Measurements from ENCODE around the gene MELTF. TPM values are rescaled to one million over a fixed set of nuclear protein-coding genes. Genes with fewer than 3 reads are reported as not detected.
"Not testable (repeated sequence)": the region's sequence is repeated elsewhere in the genome, so short reads cannot be mapped to it uniquely, and the experiment has no call there.

The MELTF gene
- total RNA-seq = 1 to 10 TPM; 3.3 TPM

DNA sequence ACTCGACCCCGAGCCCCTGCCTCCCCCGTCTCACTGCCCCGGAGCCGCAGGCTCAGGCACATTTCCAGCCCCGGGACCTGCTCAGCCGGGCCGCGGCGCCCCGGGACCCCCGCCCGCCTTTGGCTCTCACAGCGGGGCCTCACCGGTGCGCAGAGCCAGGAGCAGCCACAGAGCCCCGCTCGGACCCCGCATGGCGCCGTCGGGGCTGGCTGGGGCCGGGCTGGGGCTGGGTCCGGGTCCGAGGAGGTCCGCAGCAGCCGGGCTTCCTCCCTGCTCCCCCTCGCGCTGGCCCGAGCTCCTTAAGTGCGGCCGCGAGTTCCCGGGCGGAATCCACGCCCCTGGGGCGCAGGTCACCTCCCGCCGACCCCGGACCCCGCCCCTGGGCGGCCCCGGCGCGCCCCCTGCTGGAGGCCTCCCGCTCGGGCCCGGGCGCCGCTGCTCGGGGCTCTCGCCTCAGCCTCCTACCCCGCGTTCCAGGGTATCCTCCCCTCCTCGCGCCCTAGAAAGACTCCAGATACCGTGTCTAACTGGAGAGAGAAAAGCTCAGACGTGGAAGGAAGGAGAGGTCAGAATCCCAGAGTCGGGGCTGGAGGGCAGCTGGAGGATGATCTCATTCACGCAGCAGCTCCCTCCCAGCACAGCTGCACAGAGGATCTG lies at the start of gene MELTF:
TSS of gene MELTF (minus strand) at position 307 of the 657 bp plus-strand sequence. CDS start at position 192, 115 bp downstream.
- Mint-ChIP-seq H3K27me3 (peaks cover 10% of the 10 kb centered on the region), H3K9me3 (ENCODE audit: low read depth) (peaks cover 4% of the 10 kb centered on the region), H3K4me1 (peaks cover 10% of the 10 kb centered on the region), H3K27ac (no peak within 1 kb of the TSS), H3K4me3 (peak within 1 kb of the TSS; percentile 69), H3K36me3 (no peaks in the 10 kb centered on the region)
- DNase-seq = peak; percentile 71
- CTCF ChIA-PET = interaction anchor here (0.6 to 4.3 kb wide), 30 partner anchors 11 to 365 kb away, joined by 3 to 38 read pairs (median 4); partner anchors contain the start of genes NCBP2 and SENP5
- peak; percentile 91 for ATAC-seq

- Mint-ChIP-seq H3K27me3 (no peaks in the 10 kb centered on the region), H3K4me1 (no peaks in the 10 kb centered on the region), H3K27ac (no peak overlapping the region), H3K4me3 (no peak overlapping the region), H3K36me3 (peaks cover 7% of the 10 kb centered on the region), H3K9me3 (ENCODE audit: low read depth) (no peaks in the 10 kb centered on the region)
- CTCF ChIA-PET = no interaction called here
- DNase-seq = no peak
- ATAC-seq = no peak
Measured at GRCh38 chr3:197076415-197076814, 46.8 kb upstream of the MELTF start.

- Mint-ChIP-seq H3K4me1 (no peaks in the 10 kb centered on the region), H3K4me3 (no peak overlapping the region), H3K27ac (no peak overlapping the region)
Measured at GRCh38 chr3:197068077-197068476, 38.5 kb upstream of the MELTF start.

GRCh38 chr3:197064771-197065170 lies 35.2 kb upstream of the MELTF start:
- no peaks in the 10 kb centered on the region for H3K4me1 Mint-ChIP-seq
- H3K9me3 Mint-ChIP-seq (ENCODE audit: low read depth) = no peaks in the 10 kb centered on the region
- ATAC-seq = no peak
- H3K4me3 Mint-ChIP-seq = no peak overlapping the region
- no peak overlapping the region for H3K27ac Mint-ChIP-seq
- H3K36me3 Mint-ChIP-seq = peaks cover 31% of the 10 kb centered on the region
- H3K27me3 Mint-ChIP-seq = no peaks in the 10 kb centered on the region
- CTCF ChIA-PET = no interaction called here
- no peak for DNase-seq

More at GRCh38 chr3:197068077-197068476, 38.5 kb upstream of the MELTF start:
- ATAC-seq = no peak
- CTCF ChIA-PET = interaction anchor here (1.2 kb wide), 1 partner anchor 23 kb away, joined by 3 read pairs; no protein-coding TSS in a partner anchor
- peaks cover 18% of the 10 kb centered on the region for H3K36me3 Mint-ChIP-seq
- DNase-seq = no peak
- no peaks in the 10 kb centered on the region for H3K27me3 Mint-ChIP-seq
- no peaks in the 10 kb centered on the region for H3K9me3 Mint-ChIP-seq (ENCODE audit: low read depth)

DNA sequence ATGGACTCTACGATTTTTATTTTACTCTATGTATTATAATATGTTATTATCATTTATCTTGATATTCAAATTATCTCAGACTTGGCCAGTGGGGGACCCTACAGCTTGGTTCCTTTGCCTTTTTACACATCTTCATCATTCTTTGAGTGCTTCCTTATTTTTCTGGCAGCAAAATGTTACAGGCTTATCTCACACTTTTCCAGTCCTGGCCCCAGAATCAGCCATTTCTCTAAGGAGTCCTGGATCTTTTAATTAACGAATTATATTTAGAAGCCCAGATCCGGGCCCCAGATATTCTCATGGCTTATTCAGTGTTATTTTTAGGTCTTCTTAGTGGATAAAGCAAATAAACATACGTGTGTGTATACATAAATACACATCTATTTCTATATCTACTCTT lies 32.8 kb upstream of the MELTF start:
- ATAC-seq (no peak), DNase-seq (no peak)
- H3K27me3 Mint-ChIP-seq = no peaks in the 10 kb centered on the region
- H3K9me3 Mint-ChIP-seq (ENCODE audit: low read depth) = no peaks in the 10 kb centered on the region
- H3K4me1 Mint-ChIP-seq = no peaks in the 10 kb centered on the region
- CTCF ChIA-PET = interaction anchor here (0.6 kb wide), 1 partner anchor 52 kb away, joined by 4 read pairs; no protein-coding TSS in a partner anchor
- H3K27ac Mint-ChIP-seq = no peak overlapping the region
- peaks cover 45% of the 10 kb centered on the region for H3K36me3 Mint-ChIP-seq
- H3K4me3 Mint-ChIP-seq = no peak overlapping the region

GRCh38 chr3:197051637-197052036 lies 22.0 kb upstream of the MELTF start:
- H3K36me3 Mint-ChIP-seq = peaks cover 28% of the 10 kb centered on the region
- not testable (repeated sequence) for H3K27ac Mint-ChIP-seq; H3K4me1 Mint-ChIP-seq; H3K27me3 Mint-ChIP-seq; DNase-seq; ATAC-seq; H3K9me3 Mint-ChIP-seq (ENCODE audit: low read depth); H3K4me3 Mint-ChIP-seq
- CTCF ChIA-PET = interaction anchor here (0.6 kb wide), 1 partner anchor 319 kb away, joined by 3 read pairs; no protein-coding TSS in a partner anchor

DNA sequence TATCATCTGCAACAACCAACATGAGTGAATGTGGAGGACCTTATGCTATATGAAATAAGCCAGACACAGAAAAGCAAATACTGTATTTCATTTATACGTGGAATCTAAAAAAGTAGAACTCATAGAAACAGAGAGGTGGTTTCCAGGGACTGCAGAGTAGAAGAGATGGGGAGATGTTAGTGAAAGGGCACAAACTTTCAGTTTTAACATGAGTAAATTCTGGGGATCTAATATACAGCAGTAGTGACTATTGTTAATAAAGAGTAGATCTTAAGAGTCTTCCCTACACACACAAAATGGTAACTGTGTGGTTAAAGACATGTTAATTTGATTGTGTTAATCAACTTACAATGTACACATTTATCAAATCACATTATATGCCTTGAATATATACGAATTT lies 20.9 kb upstream of the MELTF start:
- H3K4me3 Mint-ChIP-seq = no peak overlapping the region
- DNase-seq (no peak), ATAC-seq (no peak)
- no peak overlapping the region for H3K27ac Mint-ChIP-seq
- no peaks in the 10 kb centered on the region for H3K9me3 Mint-ChIP-seq (ENCODE audit: low read depth)
- no peaks in the 10 kb centered on the region for H3K27me3 Mint-ChIP-seq
- peaks cover 6% of the 10 kb centered on the region for H3K4me1 Mint-ChIP-seq
- CTCF ChIA-PET = no interaction called here
- H3K36me3 Mint-ChIP-seq = peaks cover 29% of the 10 kb centered on the region

- ATAC-seq (no peak), DNase-seq (no peak)
- Mint-ChIP-seq H3K27ac (no peak overlapping the region), H3K4me1 (peaks cover 2% of the 10 kb centered on the region), H3K4me3 (no peak overlapping the region), H3K36me3 (peaks cover 7% of the 10 kb centered on the region), H3K27me3 (no peaks in the 10 kb centered on the region), H3K9me3 (ENCODE audit: low read depth) (no peaks in the 10 kb centered on the region)
- CTCF ChIA-PET = interaction anchor here (1.3 to 2.9 kb wide), 2 partner anchors 13 to 14 kb away, joined by 3 to 19 read pairs; partner anchors contain the start of gene MELTF
Measured at GRCh38 chr3:197042539-197042938, 12.9 kb upstream of the MELTF start.

DNA sequence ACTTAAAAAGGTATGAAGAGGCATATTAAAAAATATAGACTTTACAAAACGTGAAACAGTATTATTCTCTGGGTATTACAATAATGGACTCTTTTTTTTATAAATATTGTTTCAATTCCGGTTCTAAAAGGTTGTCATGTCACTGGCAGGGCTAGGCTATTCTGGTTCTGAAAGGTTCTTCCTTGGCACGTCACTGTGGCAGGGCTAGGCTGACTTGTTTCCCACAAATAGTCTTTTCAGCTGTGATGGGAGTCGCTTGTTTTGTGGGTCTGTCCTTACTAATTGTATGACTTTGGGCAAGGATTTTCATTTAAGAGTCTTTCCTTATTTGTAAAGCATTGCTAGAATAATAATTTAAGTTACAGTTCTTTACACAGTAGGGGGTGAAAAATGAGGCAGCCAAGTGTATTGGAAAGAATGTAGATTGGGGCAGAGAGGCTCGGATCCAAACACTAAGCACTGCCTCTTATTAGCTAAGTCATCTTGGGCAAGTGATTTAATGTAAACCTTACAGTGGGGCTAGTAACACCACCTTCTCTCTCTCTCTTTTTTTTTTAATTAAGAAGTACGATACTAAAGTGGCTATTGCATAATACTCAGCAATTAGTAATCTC lies 12.4 kb upstream of the MELTF start:
- CTCF ChIA-PET = interaction anchor here (1.0 to 2.9 kb wide), 3 partner anchors 11 to 14 kb away, joined by 3 to 19 read pairs (median 3); partner anchors contain the start of gene MELTF
- ATAC-seq (no peak), DNase-seq (no peak)
- H3K27me3 Mint-ChIP-seq = no peaks in the 10 kb centered on the region
- H3K4me3 Mint-ChIP-seq = no peak overlapping the region
- peaks cover 6% of the 10 kb centered on the region for H3K36me3 Mint-ChIP-seq
- no peak overlapping the region for H3K27ac Mint-ChIP-seq
- no peaks in the 10 kb centered on the region for H3K9me3 Mint-ChIP-seq (ENCODE audit: low read depth)
- peaks cover 2% of the 10 kb centered on the region for H3K4me1 Mint-ChIP-seq

- Mint-ChIP-seq H3K4me1 (no peaks in the 10 kb centered on the region), H3K27me3 (peaks cover 6% of the 10 kb centered on the region), H3K36me3 (peaks cover 5% of the 10 kb centered on the region), H3K27ac (no peak overlapping the region), H3K9me3 (ENCODE audit: low read depth) (no peaks in the 10 kb centered on the region), H3K4me3 (no peak overlapping the region)
- no peak for DNase-seq
- CTCF ChIA-PET = interaction anchor here (1.0 kb wide), 1 partner anchor 9 kb away, joined by 3 read pairs; no protein-coding TSS in a partner anchor
- ATAC-seq = no peak
Measured at GRCh38 chr3:197040658-197041057, 11.0 kb upstream of the MELTF start.

GRCh38 chr3:197038679-197039462 lies 9.3 kb upstream of the MELTF start:
- H3K4me1 Mint-ChIP-seq = no peaks in the 10 kb centered on the region
- no peaks in the 10 kb centered on the region for H3K36me3 Mint-ChIP-seq
- H3K27me3 Mint-ChIP-seq = peaks cover 8% of the 10 kb centered on the region
- H3K9me3 Mint-ChIP-seq (ENCODE audit: low read depth) = peaks cover 3% of the 10 kb centered on the region
- H3K27ac Mint-ChIP-seq = no peak overlapping the region
- CTCF ChIA-PET = no interaction called here
- ATAC-seq (no peak), DNase-seq (no peak)
- no peak overlapping the region for H3K4me3 Mint-ChIP-seq

DNA sequence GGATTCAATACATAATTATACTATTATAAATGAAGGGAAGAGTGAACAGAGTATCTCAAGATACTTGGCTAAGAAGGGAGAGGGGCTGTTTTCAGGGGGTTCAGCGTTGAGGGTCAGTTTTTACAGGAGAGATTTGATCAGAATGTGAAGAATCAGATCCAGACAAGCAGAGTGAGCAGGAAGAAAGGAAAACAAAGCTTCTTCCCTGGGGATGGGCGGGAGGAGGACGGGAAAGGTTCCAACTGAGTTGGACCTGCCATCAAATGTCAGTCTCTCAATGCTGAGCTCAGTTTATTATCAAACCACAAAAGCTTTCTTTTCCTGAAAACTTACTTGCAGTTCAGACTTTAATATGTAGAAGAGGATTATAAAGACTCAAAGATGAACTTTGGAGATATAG lies 6.0 kb upstream of the MELTF start:
- Mint-ChIP-seq H3K4me3 (no peak overlapping the region), H3K9me3 (ENCODE audit: low read depth) (peaks cover 7% of the 10 kb centered on the region), H3K27me3 (peaks cover 11% of the 10 kb centered on the region), H3K36me3 (no peaks in the 10 kb centered on the region), H3K27ac (no peak overlapping the region), H3K4me1 (peaks cover 2% of the 10 kb centered on the region)
- ATAC-seq = no peak
- CTCF ChIA-PET = interaction anchor here (1.4 kb wide), 1 partner anchor 13 kb away, joined by 3 read pairs; no protein-coding TSS in a partner anchor
- DNase-seq = no peak

DNA sequence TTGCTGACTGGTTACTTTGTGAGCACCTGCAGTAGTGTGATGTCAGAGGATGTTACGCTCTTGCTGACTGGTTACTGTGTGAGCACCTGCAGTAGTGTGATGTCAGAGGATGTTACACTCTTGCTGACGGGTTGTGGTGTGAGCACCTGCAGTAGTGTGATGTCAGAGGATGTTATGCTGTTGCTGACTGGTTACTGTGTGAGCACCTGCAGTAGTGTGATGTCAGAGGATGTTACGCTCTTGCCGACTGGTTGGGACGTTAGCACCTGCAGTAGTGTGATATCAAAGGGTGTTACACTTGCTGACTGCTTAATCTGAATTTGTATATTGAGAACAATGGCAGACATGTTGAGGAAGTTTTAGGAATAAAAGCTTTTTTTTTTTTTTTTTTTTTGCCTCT lies 5.2 kb upstream of the MELTF start:
- H3K9me3 Mint-ChIP-seq (ENCODE audit: low read depth); DNase-seq; H3K4me1 Mint-ChIP-seq; ATAC-seq; H3K36me3 Mint-ChIP-seq; H3K4me3 Mint-ChIP-seq; H3K27ac Mint-ChIP-seq: not testable (repeated sequence)
- CTCF ChIA-PET = interaction anchor here (1.4 kb wide), 1 partner anchor 13 kb away, joined by 3 read pairs; no protein-coding TSS in a partner anchor
- peaks cover 11% of the 10 kb centered on the region for H3K27me3 Mint-ChIP-seq

All from activated CD8-positive, alpha-beta memory T cell treated with anti-CD3 and anti-CD28 coated beads, Interleukin-2, amount 10 ng/mL, durations not matched to agents 7 days and 5 days (primary cell).